HG03558 (cell line): ENCODE measurements around the gene CKMT1A.
"Not testable (repeated sequence)": the region's sequence is repeated elsewhere in the genome, so short reads cannot be mapped to it uniquely, and the experiment has no call there.

Source experiments
- ATAC-seq: cut with Tn5 transposase; IDR thresholded peaks from one replicate; pipeline ENCODE4 v1.9.1; 2021; ENCODE audit warnings: moderate number of reproducible peaks; ENCODE audit not compliant: unreplicated experiment; ENCODE audit errors: extremely low read depth

Gene CKMT1A

GRCh38 chr15:43746903-43747309 lies 53.2 kb downstream of the CKMT1A start:
- ATAC-seq = not testable (repeated sequence)

- no peak for ATAC-seq
Observed at GRCh38 chr15:43748376-43748775, 54.7 kb downstream of the CKMT1A start.
